Epithelial cell of esophagus (primary cell): ENCODE results near the gene GRPEL1.

Experiments used
- DNase-seq: peaks from one replicate; pipeline ENCODE4 v3.0.0; 2010; ENCODE audit warnings: low read depth
- H3K4me3 ChIP-seq: 2 replicates; pipeline ENCODE4 v1.5.1; 2011; ENCODE audit warnings: mild to moderate bottlenecking, low read length, control low read depth
- TF ChIP-seq, protein P1 (sequence below): IDR thresholded peaks from 2 replicates; pipeline ENCODE4 v1.5.1; 2011; ENCODE audit warnings: low read depth, mild to moderate bottlenecking, low read length, control low read depth, inconsistent platforms; ENCODE audit not compliant: insufficient read depth; ENCODE audit errors: missing control alignments

GRPEL1 gene

GRCh38 chr4:7029921-7030320, 37.9 kb downstream of the GRPEL1 start:
- H3K4me3 ChIP-seq: no peak overlapping the region
- DNase-seq: no peak
- TF ChIP-seq, protein P1, sequence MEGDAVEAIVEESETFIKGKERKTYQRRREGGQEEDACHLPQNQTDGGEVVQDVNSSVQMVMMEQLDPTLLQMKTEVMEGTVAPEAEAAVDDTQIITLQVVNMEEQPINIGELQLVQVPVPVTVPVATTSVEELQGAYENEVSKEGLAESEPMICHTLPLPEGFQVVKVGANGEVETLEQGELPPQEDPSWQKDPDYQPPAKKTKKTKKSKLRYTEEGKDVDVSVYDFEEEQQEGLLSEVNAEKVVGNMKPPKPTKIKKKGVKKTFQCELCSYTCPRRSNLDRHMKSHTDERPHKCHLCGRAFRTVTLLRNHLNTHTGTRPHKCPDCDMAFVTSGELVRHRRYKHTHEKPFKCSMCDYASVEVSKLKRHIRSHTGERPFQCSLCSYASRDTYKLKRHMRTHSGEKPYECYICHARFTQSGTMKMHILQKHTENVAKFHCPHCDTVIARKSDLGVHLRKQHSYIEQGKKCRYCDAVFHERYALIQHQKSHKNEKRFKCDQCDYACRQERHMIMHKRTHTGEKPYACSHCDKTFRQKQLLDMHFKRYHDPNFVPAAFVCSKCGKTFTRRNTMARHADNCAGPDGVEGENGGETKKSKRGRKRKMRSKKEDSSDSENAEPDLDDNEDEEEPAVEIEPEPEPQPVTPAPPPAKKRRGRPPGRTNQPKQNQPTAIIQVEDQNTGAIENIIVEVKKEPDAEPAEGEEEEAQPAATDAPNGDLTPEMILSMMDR: no peak

DNA sequence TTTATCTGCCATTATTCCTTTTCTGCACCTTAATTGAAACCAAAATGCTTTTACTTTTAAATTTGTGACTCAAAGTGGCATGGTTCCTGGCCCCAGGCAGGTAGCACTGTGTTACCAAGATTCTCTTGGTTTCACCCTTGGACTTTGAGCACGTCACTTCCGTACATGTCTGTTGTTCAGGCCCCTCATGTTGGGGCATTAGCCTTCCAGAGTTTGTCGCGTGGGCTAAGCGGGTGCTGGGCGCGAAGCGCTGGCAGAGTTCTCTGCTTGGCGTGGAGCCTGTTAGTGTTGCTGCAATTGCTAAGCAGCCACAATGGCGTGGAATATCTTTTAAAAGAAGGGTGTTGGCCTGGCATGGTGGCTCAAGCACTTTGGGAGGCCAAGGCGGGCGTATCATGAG, 38.7 kb downstream of the GRPEL1 start:
- TF ChIP-seq, protein P1: no peak
- H3K4me3 ChIP-seq: no peak overlapping the region
- no peak for DNase-seq

GRCh38 chr4:7027913-7028312, 40.0 kb downstream of the GRPEL1 start:
- TF ChIP-seq, protein P1: no peak
- no peak overlapping the region for H3K4me3 ChIP-seq
- no peak for DNase-seq

DNA sequence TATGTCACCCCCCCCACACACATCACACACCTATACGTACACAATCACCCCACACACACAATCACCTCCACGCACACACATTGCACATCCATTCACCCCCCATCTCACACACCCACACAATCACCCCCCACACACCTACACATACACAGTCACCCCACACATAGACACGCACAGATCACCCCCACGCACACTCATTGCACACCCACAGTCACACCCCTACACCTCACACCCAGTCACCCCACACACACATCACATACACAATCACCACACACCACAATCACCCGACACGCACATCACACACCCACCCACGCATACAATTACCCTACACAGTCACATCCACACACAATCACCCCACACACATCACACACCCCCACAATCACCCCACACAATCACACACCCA, 40.6 kb downstream of the GRPEL1 start:
- DNase-seq: no peak
- TF ChIP-seq, protein P1: no peak
- H3K4me3 ChIP-seq: no peak overlapping the region

GRCh38 chr4:7026107-7026506, 41.8 kb downstream of the GRPEL1 start:
- DNase-seq: no peak
- TF ChIP-seq, protein P1: no peak
- H3K4me3 ChIP-seq: no peak overlapping the region

DNA sequence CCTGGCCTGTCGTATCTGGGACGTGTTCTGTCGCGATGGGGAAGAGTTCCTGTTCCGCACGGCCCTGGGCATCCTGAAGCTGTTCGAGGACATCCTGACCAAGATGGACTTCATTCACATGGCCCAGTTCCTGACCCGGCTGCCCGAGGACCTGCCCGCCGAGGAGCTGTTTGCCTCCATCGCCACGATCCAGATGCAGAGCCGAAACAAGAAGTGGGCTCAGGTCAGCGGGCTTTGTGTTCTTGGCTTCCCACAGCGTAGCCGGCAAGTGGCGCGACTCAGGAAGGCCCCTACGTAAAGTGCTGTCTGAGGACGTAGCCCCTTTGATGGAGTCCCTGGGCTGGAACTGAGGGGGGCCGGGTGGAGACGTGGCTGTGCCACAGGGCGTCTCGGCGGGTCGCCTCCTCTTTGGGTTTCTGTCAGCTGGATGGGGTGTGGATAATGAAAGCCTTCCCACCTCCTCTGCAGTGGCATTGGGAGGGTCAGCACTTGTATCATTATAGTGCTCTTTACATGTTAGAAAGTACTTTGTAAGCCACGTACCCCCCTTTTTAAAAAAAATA, 42.7 kb downstream of the GRPEL1 start:
- TF ChIP-seq, protein P1: no peak
- no peak overlapping the region for H3K4me3 ChIP-seq
- no peak for DNase-seq

DNA sequence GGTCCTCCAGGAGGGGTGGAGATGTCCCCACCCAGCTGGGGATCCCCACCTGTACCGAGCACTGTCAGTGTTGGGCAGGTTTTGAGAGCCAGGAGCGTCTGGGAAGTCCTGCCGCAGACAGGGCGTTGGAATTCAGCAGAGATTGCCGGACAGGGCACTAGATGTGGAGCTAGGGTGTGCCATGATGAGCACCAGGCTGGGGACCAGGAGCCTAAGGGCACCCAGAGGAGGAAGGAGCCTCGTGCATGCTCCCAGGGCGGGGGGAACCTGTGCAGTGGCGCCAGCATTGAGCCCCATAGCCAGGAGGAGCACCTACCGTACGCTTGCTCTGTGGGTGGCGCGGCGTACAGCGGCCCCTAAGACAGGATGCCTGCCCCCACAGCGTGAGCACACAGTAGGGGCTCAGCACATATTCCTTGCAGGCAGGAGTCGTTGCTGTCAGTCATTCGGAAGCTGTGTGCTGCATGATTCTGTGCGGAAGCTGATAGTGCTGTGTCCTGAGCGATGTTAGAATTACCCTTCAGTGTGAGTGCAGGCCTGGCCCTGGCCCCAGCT, 43.5 kb downstream of the GRPEL1 start:
- DNase-seq: no peak
- TF ChIP-seq, protein P1: no peak
- no peak overlapping the region for H3K4me3 ChIP-seq
